HG03520 (cell line): ENCODE data around the gene ADAMTSL4.
"Not testable (repeated sequence)": the region's sequence is repeated elsewhere in the genome, so short reads cannot be mapped to it uniquely, and the experiment has no call there.

Experiments
- ATAC-seq: cut with Tn5 transposase; IDR thresholded peaks from one replicate; pipeline ENCODE4 v1.9.1; 2021; ENCODE audit warnings: mild to moderate bottlenecking, moderate library complexity; ENCODE audit not compliant: unreplicated experiment

The ADAMTSL4 gene

GRCh38 chr1:150581437-150581836 is 32.2 kb downstream of the ADAMTSL4 start:
- not testable (repeated sequence) for ATAC-seq

GRCh38 chr1:150581962-150582361 is 32.8 kb downstream of the ADAMTSL4 start:
- not testable (repeated sequence) for ATAC-seq

GRCh38 chr1:150582371-150582770 is 33.2 kb downstream of the ADAMTSL4 start:
- no peak for ATAC-seq

GRCh38 chr1:150596095-150596892 is 47.1 kb downstream of the ADAMTSL4 start:
- ATAC-seq = no peak

- no peak for ATAC-seq
Measured at GRCh38 chr1:150596976-150597375, 47.8 kb downstream of the ADAMTSL4 start.

- not testable (repeated sequence) for ATAC-seq
Measured at GRCh38 chr1:150598346-150598745, 49.1 kb downstream of the ADAMTSL4 start.

- ATAC-seq = no peak
Measured at GRCh38 chr1:150601540-150601939, 52.3 kb downstream of the ADAMTSL4 start.

- ATAC-seq = not testable (repeated sequence)
Measured at GRCh38 chr1:150602372-150602771, 53.2 kb downstream of the ADAMTSL4 start.

- ATAC-seq = no peak
Measured at GRCh38 chr1:150603711-150604110, 54.5 kb downstream of the ADAMTSL4 start.

- no peak for ATAC-seq
Measured at GRCh38 chr1:150604226-150604588, 55.0 kb downstream of the ADAMTSL4 start.

- ATAC-seq = not testable (repeated sequence)
Measured at GRCh38 chr1:150605451-150605731, 56.2 kb downstream of the ADAMTSL4 start.

- ATAC-seq = no peak
Measured at GRCh38 chr1:150606463-150607142, 57.4 kb downstream of the ADAMTSL4 start.

- ATAC-seq = no peak
Measured at GRCh38 chr1:150609732-150610131, 60.5 kb downstream of the ADAMTSL4 start.
